Thyroid gland (tissue), 4 donors: ENCODE results near the gene SETD4.

Experiments used
- POLR2A ChIP-seq, 2 donors: fragments of 450-650 bp; IDR thresholded peaks; one replicate each; pipeline ENCODE4 v1.6.1; 2017; ENCODE audit warnings: antibody characterized with exemption in 2 of 2, mild to moderate bottlenecking in 2 of 2, moderate library complexity in 1 of 2
- TF ChIP-seq, protein P1 (sequence below), 6 experiments: fragments of 200-600 bp in 3 of 6; fragments of 450-650 bp in 3 of 6; sonication (generic) in 3 of 6; IDR thresholded peaks; one replicate each; pipeline ENCODE4 v1.5.1; 2016 to 2019; ENCODE audit warnings: antibody characterized with exemption in 6 of 6, mild to moderate bottlenecking in 2 of 6, inconsistent platforms in 1 of 6, moderate library complexity in 1 of 6

DNA sequence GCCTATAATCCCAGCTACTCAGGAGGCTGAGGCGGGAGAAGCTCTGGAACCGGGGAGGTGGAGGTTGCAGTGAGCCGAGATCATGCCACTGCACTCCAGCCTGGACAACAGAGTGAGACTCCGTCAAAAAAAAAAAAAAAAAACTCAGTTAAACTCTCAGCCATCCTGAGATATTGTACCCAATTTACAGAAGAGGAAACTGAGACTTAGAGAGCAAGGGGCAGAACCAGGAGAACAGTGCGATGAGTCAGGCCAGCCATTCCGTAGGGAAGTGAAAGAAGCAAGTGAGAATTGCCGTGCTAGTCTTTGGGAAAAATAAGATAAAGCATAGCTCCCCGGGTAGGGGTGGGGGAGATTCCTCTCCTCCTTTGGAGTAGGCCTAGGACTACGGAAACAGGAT, 69.7 kb downstream of the SETD4 start:
- TF ChIP-seq, protein P1, sequence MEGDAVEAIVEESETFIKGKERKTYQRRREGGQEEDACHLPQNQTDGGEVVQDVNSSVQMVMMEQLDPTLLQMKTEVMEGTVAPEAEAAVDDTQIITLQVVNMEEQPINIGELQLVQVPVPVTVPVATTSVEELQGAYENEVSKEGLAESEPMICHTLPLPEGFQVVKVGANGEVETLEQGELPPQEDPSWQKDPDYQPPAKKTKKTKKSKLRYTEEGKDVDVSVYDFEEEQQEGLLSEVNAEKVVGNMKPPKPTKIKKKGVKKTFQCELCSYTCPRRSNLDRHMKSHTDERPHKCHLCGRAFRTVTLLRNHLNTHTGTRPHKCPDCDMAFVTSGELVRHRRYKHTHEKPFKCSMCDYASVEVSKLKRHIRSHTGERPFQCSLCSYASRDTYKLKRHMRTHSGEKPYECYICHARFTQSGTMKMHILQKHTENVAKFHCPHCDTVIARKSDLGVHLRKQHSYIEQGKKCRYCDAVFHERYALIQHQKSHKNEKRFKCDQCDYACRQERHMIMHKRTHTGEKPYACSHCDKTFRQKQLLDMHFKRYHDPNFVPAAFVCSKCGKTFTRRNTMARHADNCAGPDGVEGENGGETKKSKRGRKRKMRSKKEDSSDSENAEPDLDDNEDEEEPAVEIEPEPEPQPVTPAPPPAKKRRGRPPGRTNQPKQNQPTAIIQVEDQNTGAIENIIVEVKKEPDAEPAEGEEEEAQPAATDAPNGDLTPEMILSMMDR (IDR thresholded peaks at IDR 0.05), result no peak
- no peak for TF ChIP-seq POLR2A (IDR thresholded peaks at IDR 0.05)
